MM.1S (cell line): Measurements from ENCODE around the gene SPTSSB.

Experiments used
- DNase-seq: peaks from one replicate; pipeline ENCODE4 v3.0.0-alpha.2; 2015
- H2AFZ ChIP-seq: fragments of 300-600 bp; sonication (generic); 2 replicates; pipeline ENCODE4 v1.6.0; 2016; ENCODE audit warnings: antibody characterized with exemption, low read length
- H3F3A ChIP-seq: fragments of 300-600 bp; sonication (generic); 2 replicates; pipeline ENCODE4 v1.6.1; 2016; ENCODE audit warnings: mild to moderate bottlenecking, antibody characterized with exemption, low read length, moderate library complexity, mixed read lengths; ENCODE audit not compliant: insufficient read depth
- H3K27ac ChIP-seq: fragments of 300-600 bp; sonication (generic); 2 replicates; pipeline ENCODE4 v1.5.1; 2016; ENCODE audit warnings: mild to moderate bottlenecking, low read length
- H3K27me3 ChIP-seq: fragments of 300-600 bp; sonication (generic); replicated peaks from 2 replicates; pipeline ENCODE4 v1.6.0; 2016; ENCODE audit warnings: low read length; ENCODE audit not compliant: insufficient read depth
- H3K36me3 ChIP-seq: fragments of 300-600 bp; sonication (generic); replicated peaks from 2 replicates; pipeline ENCODE4 v1.6.1; 2016; ENCODE audit warnings: mild to moderate bottlenecking, low read length, mixed read lengths; ENCODE audit not compliant: insufficient read depth
- H3K4me1 ChIP-seq: fragments of 300-600 bp; sonication (generic); 2 replicates; pipeline ENCODE4 v1.6.1; 2016; ENCODE audit warnings: low read length, mixed read lengths
- H3K4me2 ChIP-seq: fragments of 300-600 bp; sonication (generic); 2 replicates; pipeline ENCODE4 v1.6.0; 2016; ENCODE audit warnings: low read depth, low read length
- H3K4me3 ChIP-seq: fragments of 300-600 bp; sonication (generic); 2 replicates; pipeline ENCODE4 v1.5.1; 2016; ENCODE audit warnings: low read length, mixed read lengths
- H3K79me2 ChIP-seq: fragments of 300-600 bp; sonication (generic); 2 replicates; pipeline ENCODE4 v1.6.1; 2016; ENCODE audit warnings: mixed run types, low read length, mixed read lengths
- H3K9ac ChIP-seq: fragments of 300-600 bp; sonication (generic); 2 replicates; pipeline ENCODE4 v1.6.1; 2016; ENCODE audit warnings: low read length, mixed read lengths
- H3K9me2 ChIP-seq: fragments of 300-600 bp; sonication (generic); replicated peaks from 2 replicates; pipeline ENCODE4 v1.6.1; 2016; ENCODE audit warnings: mild to moderate bottlenecking, low read length, mixed read lengths; ENCODE audit not compliant: insufficient read depth
- H3K9me3 ChIP-seq: fragments of 300-600 bp; sonication (generic); replicated peaks from 2 replicates; pipeline ENCODE4 v1.6.1; 2016; ENCODE audit warnings: mild to moderate bottlenecking, low read length, mixed read lengths; ENCODE audit not compliant: insufficient read depth
- H4K20me1 ChIP-seq: fragments of 300-600 bp; sonication (generic); 2 replicates; pipeline ENCODE4 v1.6.1; 2016; ENCODE audit warnings: mild to moderate bottlenecking, low read length, moderate library complexity, mixed read lengths; ENCODE audit not compliant: insufficient read depth
- CTCF ChIP-seq: fragments of 300-600 bp; sonication (generic); IDR thresholded peaks from 2 replicates; pipeline ENCODE4 v1.5.1; 2016; ENCODE audit warnings: antibody characterized with exemption, low read length, mixed read lengths
- EZH2 ChIP-seq: fragments of 300-600 bp; sonication (generic); optimal IDR thresholded peaks from 2 replicates; pipeline ENCODE3; 2017; ENCODE audit warnings: low read depth, mild to moderate bottlenecking, antibody characterized with exemption, low read length, mixed read lengths
- EZH2phosphoT487 ChIP-seq: fragments of 300-600 bp; sonication (generic); IDR thresholded peaks from 2 replicates; pipeline ENCODE4 v1.6.1; 2018; ENCODE audit warnings: antibody characterized with exemption, low read length

Gene SPTSSB

DNA sequence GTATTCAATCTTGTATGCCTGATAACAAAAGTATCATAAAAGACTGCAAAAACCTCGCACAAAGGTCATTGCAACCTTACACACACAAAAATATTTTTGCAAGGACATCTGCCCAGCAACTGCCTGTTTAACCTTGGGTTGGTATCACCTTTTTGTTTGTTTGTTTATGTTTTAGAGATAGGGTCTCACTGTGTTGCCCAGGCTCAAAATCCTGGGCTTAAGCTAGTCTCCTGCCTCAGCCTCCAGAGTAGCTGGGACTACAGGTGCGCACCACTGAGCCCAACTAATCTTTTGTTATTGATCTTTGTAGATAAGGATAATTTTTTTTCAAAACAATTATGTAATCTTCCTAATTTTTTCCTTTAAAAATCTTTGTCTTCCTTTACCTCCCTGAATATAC is 54.2 kb downstream of the SPTSSB start:
- Histone ChIP-seq H3K27ac (no peak overlapping the region), H3K27me3 (no peaks in the 10 kb centered on the region), H3K9ac (no peak overlapping the region), H3K9me3 (no peaks in the 10 kb centered on the region), H3K4me1 (peaks cover 10% of the 10 kb centered on the region; the same call in 1 of the 2 replicates), H3K9me2 (no peaks in the 10 kb centered on the region), H3K4me2 (no peak overlapping the region), H3K79me2 (no peaks in the 10 kb centered on the region), H3F3A (no peaks in the 10 kb centered on the region), H3K4me3 (no peak overlapping the region), H4K20me1 (no peaks in the 10 kb centered on the region), H3K36me3 (no peaks in the 10 kb centered on the region), H2AFZ (no peak overlapping the region)
- no peak for TF ChIP-seq EZH2
- no peak for TF ChIP-seq EZH2phosphoT487
- TF ChIP-seq CTCF = no peak
- DNase-seq = no peak

DNA sequence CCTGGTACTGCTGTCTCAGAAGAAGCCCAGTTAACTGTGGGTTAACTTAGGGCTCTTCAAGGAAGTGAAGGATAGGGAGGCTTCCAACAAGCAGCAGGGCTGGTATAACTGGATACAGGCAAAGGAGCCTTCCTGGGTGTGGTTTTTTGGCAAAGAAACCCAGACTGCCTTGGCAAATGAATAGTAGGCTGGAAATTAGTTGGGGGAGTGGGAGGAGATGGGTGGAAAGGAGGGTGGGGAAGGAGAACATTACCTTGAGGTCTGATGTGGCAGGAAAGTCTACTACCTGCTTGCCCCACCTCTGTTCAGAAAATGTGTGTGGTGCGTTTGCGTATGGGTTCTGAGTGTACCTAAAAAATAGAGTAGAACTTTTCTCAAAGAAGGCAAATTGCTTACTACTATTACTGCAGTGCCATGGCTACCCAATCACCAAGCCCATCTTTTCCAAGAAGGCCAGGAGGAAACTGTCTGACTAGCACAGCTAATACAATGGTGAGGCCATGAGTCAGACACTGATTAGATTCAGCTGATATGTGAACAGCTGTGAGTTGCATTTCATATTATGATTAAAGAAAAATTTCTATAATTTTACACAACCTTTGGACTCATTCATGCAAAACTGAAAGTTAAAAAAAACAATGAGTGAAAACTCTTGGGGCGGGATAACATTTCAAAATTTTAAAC is 55.2 kb downstream of the SPTSSB start:
- TF ChIP-seq EZH2phosphoT487 (no peak), CTCF (no peak), EZH2 (no peak)
- H2AFZ ChIP-seq = no peak overlapping the region

DNA sequence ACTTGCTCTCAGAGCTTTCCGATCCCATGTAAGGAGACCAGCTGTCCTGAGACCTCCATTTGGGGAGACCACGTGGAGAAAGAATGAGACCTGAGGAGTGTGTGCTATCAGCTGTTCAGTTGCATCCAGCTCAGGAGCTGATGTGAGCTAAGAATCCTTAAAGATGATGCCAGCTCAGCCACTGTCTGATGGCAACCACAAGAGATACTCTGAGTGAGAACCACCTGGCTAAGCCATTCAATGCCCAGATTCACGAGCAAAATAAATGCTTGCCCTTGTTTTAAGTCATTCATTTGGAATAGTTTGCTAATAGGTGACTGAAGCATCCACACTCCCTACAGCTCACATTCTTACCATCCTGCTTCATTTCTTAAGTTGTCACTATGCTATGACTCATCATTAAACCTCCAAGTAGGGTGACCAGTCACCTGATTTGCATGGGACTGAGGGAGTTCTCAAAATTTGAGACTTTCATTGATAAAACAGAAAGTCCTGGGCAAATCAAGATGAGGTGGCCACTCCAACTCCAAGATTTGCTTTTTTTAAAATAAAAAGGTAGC is 56.4 kb downstream of the SPTSSB start:
- Histone ChIP-seq H3K9me2 (no peaks in the 10 kb centered on the region), H3K27ac (no peak overlapping the region), H3K9me3 (no peaks in the 10 kb centered on the region), H3K9ac (no peak overlapping the region), H3K79me2 (no peaks in the 10 kb centered on the region), H3K4me2 (no peak overlapping the region), H3K27me3 (no peaks in the 10 kb centered on the region), H3F3A (peaks cover 19% of the 10 kb centered on the region), H4K20me1 (no peaks in the 10 kb centered on the region), H3K4me3 (no peak overlapping the region), H2AFZ (no peak overlapping the region), H3K36me3 (no peaks in the 10 kb centered on the region), H3K4me1 (peaks cover 29% of the 10 kb centered on the region)
- no peak for DNase-seq
- no peak for TF ChIP-seq EZH2phosphoT487
- TF ChIP-seq CTCF = no peak
- no peak for TF ChIP-seq EZH2

More for the DNA sequence above, 55.2 kb downstream of the SPTSSB start:
- DNase-seq = no peak
- no peaks in the 10 kb centered on the region for H3K79me2 ChIP-seq
- H3K27ac ChIP-seq = no peak overlapping the region
- peaks cover 8% of the 10 kb centered on the region for H3F3A ChIP-seq
- no peaks in the 10 kb centered on the region for H3K9me2 ChIP-seq
- no peaks in the 10 kb centered on the region for H3K36me3 ChIP-seq
- no peak overlapping the region for H3K4me3 ChIP-seq
- H3K4me1 ChIP-seq = peaks cover 18% of the 10 kb centered on the region
- H3K4me2 ChIP-seq = no peak overlapping the region
- no peaks in the 10 kb centered on the region for H3K27me3 ChIP-seq
- H3K9ac ChIP-seq = no peak overlapping the region
- H3K9me3 ChIP-seq = no peaks in the 10 kb centered on the region
- no peaks in the 10 kb centered on the region for H4K20me1 ChIP-seq
